Panc1 (cell line): ENCODE data around the gene SIGLEC11. TPM values are rescaled to one million over a fixed set of nuclear protein-coding genes. Genes with fewer than 3 reads are reported as not detected.
"Not testable (repeated sequence)": the region's sequence is repeated elsewhere in the genome, so short reads cannot be mapped to it uniquely, and the experiment has no call there.

ENCODE experiments used
- ATAC-seq: fragments of 200-7000 bp; cut with Tn5 transposase; 2 replicates; pipeline ENCODE4 v1.9.1; 2020; ENCODE audit warnings: mild to moderate bottlenecking, moderate library complexity
- BruUV-seq: library from RNA; stranded (reverse); fragments of 400-500 nt; replicated peaks from 2 replicates; lab custom pipeline; 2021; lab: Mats Ljungman, UMichigan
- CTCF ChIA-PET: fragments of 300-600 bp; sonication (Branson Sonifier 250); formaldehyde crosslinking; loops from one replicate; lab custom pipeline; 2022; ENCODE audit warnings: antibody characterized with exemption; lab: Charles Lee
- POLR2A ChIA-PET: fragments of 300-600 bp; sonication (Branson Sonifier 250); formaldehyde crosslinking; loops from one replicate; lab custom pipeline; 2022; ENCODE audit warnings: antibody characterized with exemption; lab: Charles Lee
- DNase-seq: peaks from one replicate; pipeline ENCODE4 v3.0.0-alpha.2; 2010; ENCODE audit warnings: low read depth, low spot score
- H3K27ac ChIP-seq: 2 replicates; pipeline ENCODE4 v1.5.1; 2011; ENCODE audit warnings: mild to moderate bottlenecking, low read length, inconsistent platforms
- H3K27me3 ChIP-seq: fragments of 200-500 bp; sonication (Bioruptor generic); 2 replicates; pipeline ENCODE4 v1.6.0; 2014; ENCODE audit warnings: low read length, inconsistent platforms; ENCODE audit not compliant: control insufficient read depth, insufficient read depth
- H3K36me3 ChIP-seq: fragments of 200-500 bp; sonication (Bioruptor generic); 2 replicates; pipeline ENCODE4 v1.5.1; 2014; ENCODE audit warnings: inconsistent platforms, mild to moderate bottlenecking, low read length, moderate library complexity; ENCODE audit not compliant: control insufficient read depth, insufficient read depth
- H3K4me1 ChIP-seq: 2 replicates; pipeline ENCODE4 v1.5.1; 2011; ENCODE audit warnings: inconsistent platforms, mild to moderate bottlenecking, low read length, moderate library complexity; ENCODE audit not compliant: control insufficient read depth, insufficient read depth
- H3K4me3 ChIP-seq, 2 experiments: 2 replicates each; pipeline ENCODE4 v1.5.1; 2011 to 2012; ENCODE audit warnings: low read depth in 2 of 2, low read length in 2 of 2, mild to moderate bottlenecking in 2 of 2, inconsistent platforms in 1 of 2, moderate library complexity in 1 of 2
- H3K9me3 ChIP-seq: fragments of 200-500 bp; sonication (Bioruptor generic); 2 replicates; pipeline ENCODE4 v1.5.1; 2014; ENCODE audit warnings: low read depth, mild to moderate bottlenecking, inconsistent platforms, low read length, moderate library complexity; ENCODE audit not compliant: control insufficient read depth, insufficient read depth
- CTCF ChIP-seq: fragments of 450-650 bp; IDR thresholded peaks from 2 replicates; pipeline ENCODE4 v1.5.1; 2017; ENCODE audit warnings: mild to moderate bottlenecking
- POLR2AphosphoS5 ChIP-seq: IDR thresholded peaks from 2 replicates; pipeline ENCODE4 v1.6.1; 2012; ENCODE audit warnings: mild to moderate bottlenecking, low read depth, low read length, moderate library complexity
- REST ChIP-seq, 2 experiments: IDR thresholded peaks; 2 replicates each; pipeline ENCODE4 v1.6.1; 2011 to 2012; ENCODE audit warnings: low read depth in 2 of 2, control low read depth in 1 of 2, low read length in 1 of 2, mild to moderate bottlenecking in 1 of 2, moderate library complexity in 1 of 2; ENCODE audit not compliant: insufficient read depth in 1 of 2
- SIN3A ChIP-seq: IDR thresholded peaks from 2 replicates; pipeline ENCODE4 v1.6.1; 2012; ENCODE audit warnings: low read depth, mild to moderate bottlenecking, low read length, moderate library complexity, borderline replicate concordance; ENCODE audit not compliant: insufficient read depth
- TCF7L2 ChIP-seq: IDR thresholded peaks from 2 replicates; pipeline ENCODE4 v1.6.1; 2011; ENCODE audit warnings: mild to moderate bottlenecking, low read depth, low read length, inconsistent platforms
- in situ Hi-C: cut with HindIII; loops from 2 replicates; pipeline ENCODE4 v1.10.0; 2016; ENCODE audit warnings: low sequenced_read_pairs, low pct_unique_long_range_greater_than_20kb
- intact Hi-C: fragments of 100-400 bp; cut with micrococcal nuclease; formaldehyde crosslinking; loops from one replicate; pipeline ENCODE4 v1.10.0; 2022; ENCODE audit not compliant: unreplicated experiment
- total RNA-seq: library from RNA; stranded (reverse); gene quantifications from one replicate; pipeline ENCODE4 v1.2.1, GENCODE V29; 2021; ENCODE audit not compliant: unreplicated experiment

The SIGLEC11 gene
- total RNA-seq, 1 experiment from 2014 or later = not detected

GRCh38 chr19:49926515-49926914, 34.5 kb downstream of the SIGLEC11 start:
- Histone ChIP-seq H3K36me3 (no peaks in the 10 kb centered on the region; the same call in none of the 2 replicates), H3K27me3 (no peaks in the 10 kb centered on the region), H3K4me1 (peaks cover 12% of the 10 kb centered on the region), H3K27ac (no peak overlapping the region), H3K9me3 (no peaks in the 10 kb centered on the region), H3K4me3 (no peak overlapping the region)
- BruUV-seq = no TSS peak
- no peak for ATAC-seq
- TF ChIP-seq REST (IDR thresholded peaks at IDR 0.05; ENCODE audit: insufficient read depth in 1 of 2, low read depth in 2 of 2, low read length in 1 of 2) (no peak), POLR2AphosphoS5 (no peak), TCF7L2 (no peak), SIN3A (no peak), CTCF (no peak)
- ChIA-PET POLR2A (interaction anchor here (0.6 kb wide), 1 partner anchor 48 kb away, joined by 4 read pairs; no protein-coding TSS in a partner anchor), CTCF (no interaction called here)
- in situ Hi-C loops (no loop called here), intact Hi-C loops (no loop called here)
- DNase-seq = no peak

GRCh38 chr19:49925486-49925885, 35.5 kb downstream of the SIGLEC11 start:
- TF ChIP-seq SIN3A (no peak), POLR2AphosphoS5 (no peak), TCF7L2 (no peak), CTCF (no peak), REST (IDR thresholded peaks at IDR 0.05; ENCODE audit: insufficient read depth in 1 of 2, low read depth in 2 of 2, low read length in 1 of 2) (no peak)
- no TSS peak for BruUV-seq
- in situ Hi-C loops (no loop called here), intact Hi-C loops (no loop called here)
- H3K36me3 ChIP-seq = no peaks in the 10 kb centered on the region; the same call in none of the 2 replicates
- H3K4me3 ChIP-seq = no peak overlapping the region
- ATAC-seq (no peak), DNase-seq (no peak)
- H3K27me3 ChIP-seq = no peaks in the 10 kb centered on the region
- no peak overlapping the region for H3K27ac ChIP-seq
- CTCF ChIA-PET = no interaction called here
- POLR2A ChIA-PET = no interaction called here
- no peaks in the 10 kb centered on the region for H3K9me3 ChIP-seq
- peaks cover 8% of the 10 kb centered on the region for H3K4me1 ChIP-seq

- H3K27me3 ChIP-seq, intact Hi-C loops, H3K27ac ChIP-seq, H3K4me1 ChIP-seq, BruUV-seq, CTCF ChIA-PET, POLR2A ChIA-PET, H3K4me3 ChIP-seq, in situ Hi-C loops, DNase-seq, H3K36me3 ChIP-seq, ATAC-seq, H3K9me3 ChIP-seq: not testable (repeated sequence)
These were observed 36.1 kb downstream of the SIGLEC11 start for GRCh38 chr19:49924881-49925210.
